Umbilical cord (tissue), 2 donors: ENCODE measurements around the gene C14orf93. TPM values are rescaled to one million over a fixed set of nuclear protein-coding genes. Genes with fewer than 3 reads are reported as not detected.
"Not testable (repeated sequence)": the region's sequence is repeated elsewhere in the genome, so short reads cannot be mapped to it uniquely, and the experiment has no call there.

ENCODE experiments used
- DNase-seq: peaks from one replicate; pipeline ENCODE4 v3.0.0-alpha.2; 2015; ENCODE audit warnings: low spot score
- total RNA-seq: library from RNA; depleted of rRNA; stranded (reverse); fragments of >200 nt; gene quantifications from one replicate; pipeline ENCODE4 v1.2.3, GENCODE V29; 2014; ENCODE audit warnings: low replicate concordance; ENCODE audit not compliant: insufficient read depth

The C14orf93 gene
- total RNA-seq, 1 donor from 2014 or later = 12.3 TPM

- DNase-seq = no peak
Observed at GRCh38 chr14:23021434-23021833, 11.5 kb upstream of the C14orf93 start.

GRCh38 chr14:23020143-23021128 is 10.5 kb upstream of the C14orf93 start:
- no peak for DNase-seq

GRCh38 chr14:23018107-23018506 is 8.2 kb upstream of the C14orf93 start:
- DNase-seq = no peak

- DNase-seq = no peak
Observed at GRCh38 chr14:23017091-23017490, 7.1 kb upstream of the C14orf93 start.

GRCh38 chr14:23015618-23016017 is 5.7 kb upstream of the C14orf93 start:
- DNase-seq = no peak

- DNase-seq = not testable (repeated sequence)
Observed at GRCh38 chr14:23013749-23014054, 3.8 kb upstream of the C14orf93 start.

- no peak for DNase-seq
Observed at GRCh38 chr14:23013054-23013748, 3.3 kb upstream of the C14orf93 start.

GRCh38 chr14:23009483-23009938 is 432 bp downstream of the C14orf93 start:
- no peak for DNase-seq

GRCh38 chr14:23008831-23009230 is 1.1 kb downstream of the C14orf93 start:
- no peak for DNase-seq

GRCh38 chr14:23006544-23007419 is 3.2 kb downstream of the C14orf93 start:
- DNase-seq = peak; percentile 99

GRCh38 chr14:23006188-23006534 is 3.8 kb downstream of the C14orf93 start:
- no peak for DNase-seq

GRCh38 chr14:23005451-23006187 is 4.3 kb downstream of the C14orf93 start:
- no peak for DNase-seq

- not testable (repeated sequence) for DNase-seq
Observed at GRCh38 chr14:23004274-23004673, 5.7 kb downstream of the C14orf93 start.

- DNase-seq = no peak
Observed at GRCh38 chr14:23002592-23002991, 7.4 kb downstream of the C14orf93 start.

- DNase-seq = no peak
Observed at GRCh38 chr14:23000860-23001259, 9.1 kb downstream of the C14orf93 start.

GRCh38 chr14:22998329-22999012 is 11.5 kb downstream of the C14orf93 start:
- no peak for DNase-seq

- DNase-seq = no peak
Observed at GRCh38 chr14:22997676-22998323, 12.1 kb downstream of the C14orf93 start.

GRCh38 chr14:22996768-22997654 is 12.9 kb downstream of the C14orf93 start:
- DNase-seq = peak; percentile 26
